GM21423 (cell line): Measurements from ENCODE around the gene NT5DC1.

Experiments used
- ATAC-seq: cut with Tn5 transposase; IDR thresholded peaks from one replicate; pipeline ENCODE4 v1.9.1; 2021; ENCODE audit warnings: mild to moderate bottlenecking, moderate library complexity; ENCODE audit not compliant: unreplicated experiment

Gene NT5DC1

DNA sequence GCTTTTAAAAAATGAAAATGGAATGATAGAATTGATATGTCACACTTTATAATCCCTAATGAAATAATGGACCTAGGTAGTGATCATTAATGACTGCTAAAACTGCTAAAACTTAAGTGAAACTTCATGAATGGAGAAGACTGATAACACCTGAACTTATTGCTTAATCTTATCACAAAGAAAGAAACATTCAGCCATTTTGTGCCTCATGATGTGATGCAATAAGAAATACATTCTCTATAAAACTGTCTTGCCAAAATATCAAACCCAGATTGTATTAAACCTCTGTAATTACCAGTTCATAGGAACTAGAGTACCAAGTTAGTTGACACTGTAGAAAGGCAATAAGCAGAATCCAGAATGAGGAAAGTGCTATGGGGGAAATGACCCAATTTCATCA is 79.7 kb downstream of the NT5DC1 start:
- ATAC-seq = no peak

DNA sequence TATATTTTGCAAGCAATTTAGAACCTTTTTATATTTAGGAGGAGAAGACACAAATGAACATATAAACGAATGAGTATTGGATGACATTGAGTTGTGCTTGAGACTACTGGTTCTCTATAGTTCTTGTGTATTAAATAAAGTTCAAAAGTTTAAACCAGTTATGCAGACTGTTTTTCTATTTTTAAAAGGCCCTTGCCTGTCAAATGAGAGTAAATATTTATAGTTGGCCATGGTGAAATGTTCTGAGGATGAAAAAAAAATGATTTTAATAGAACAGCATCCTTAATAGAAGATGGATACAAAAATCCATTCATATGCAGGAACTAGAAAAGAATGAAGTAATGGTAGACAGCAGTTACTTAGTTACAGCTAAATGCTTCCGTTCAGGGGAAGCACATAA is 88.8 kb downstream of the NT5DC1 start:
- ATAC-seq = no peak

DNA sequence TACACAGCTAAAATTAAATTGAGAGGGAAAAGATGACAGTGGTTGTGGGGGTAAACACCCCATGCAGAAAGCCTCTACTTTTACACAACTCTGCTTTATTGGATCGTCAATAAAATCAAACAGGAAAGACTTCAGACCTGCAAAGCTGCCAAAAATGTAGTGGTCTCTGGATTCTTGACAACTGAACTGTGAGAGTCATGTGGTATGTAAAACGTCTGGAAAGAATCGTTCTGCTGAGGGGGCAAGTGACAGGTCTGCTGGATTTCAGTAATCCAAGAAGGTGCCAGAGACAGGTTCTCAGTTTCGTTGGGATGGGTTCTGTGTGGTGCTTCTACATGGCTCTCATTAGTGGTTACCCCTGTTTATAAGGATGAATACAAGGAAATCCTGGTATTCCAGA is 89.9 kb downstream of the NT5DC1 start:
- no peak for ATAC-seq

DNA sequence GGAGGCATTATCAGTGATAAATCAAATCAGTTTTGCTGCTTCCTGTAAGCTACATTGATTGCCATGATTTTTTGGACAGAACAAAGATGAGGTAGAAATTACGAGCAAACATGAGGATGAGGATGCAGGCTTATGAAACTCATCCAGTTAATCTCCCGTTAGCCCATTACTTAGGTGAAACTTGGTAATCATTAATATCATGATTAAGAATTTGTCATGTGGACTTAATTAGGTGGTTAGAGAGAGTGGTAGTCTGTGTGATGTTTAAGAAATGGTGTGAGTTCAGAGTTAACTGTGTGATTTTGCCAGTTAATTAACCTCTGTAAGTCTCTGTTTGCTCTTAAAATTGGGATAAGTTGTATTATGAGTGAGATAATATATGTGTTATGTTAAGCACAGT is 91.2 kb downstream of the NT5DC1 start:
- ATAC-seq = no peak

DNA sequence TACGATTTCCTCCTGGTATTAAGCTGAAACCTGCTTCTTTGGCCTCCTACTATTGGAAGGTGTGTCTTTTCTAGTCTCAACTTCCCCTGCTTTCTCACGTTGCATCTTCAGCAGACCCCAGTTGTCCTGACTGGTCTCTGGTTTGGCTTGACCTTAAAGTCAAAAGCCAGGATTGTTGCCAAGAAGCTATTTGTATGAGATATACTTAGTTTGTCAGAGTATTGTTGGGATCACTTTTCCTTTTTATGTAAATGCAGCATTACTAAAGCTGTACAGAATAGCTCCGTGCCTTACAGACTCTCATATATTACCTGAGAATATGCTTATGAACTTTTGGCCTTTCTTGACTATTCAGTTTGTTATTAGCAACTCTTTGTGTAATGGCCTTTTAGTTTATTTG is 92.1 kb downstream of the NT5DC1 start:
- ATAC-seq = no peak

DNA sequence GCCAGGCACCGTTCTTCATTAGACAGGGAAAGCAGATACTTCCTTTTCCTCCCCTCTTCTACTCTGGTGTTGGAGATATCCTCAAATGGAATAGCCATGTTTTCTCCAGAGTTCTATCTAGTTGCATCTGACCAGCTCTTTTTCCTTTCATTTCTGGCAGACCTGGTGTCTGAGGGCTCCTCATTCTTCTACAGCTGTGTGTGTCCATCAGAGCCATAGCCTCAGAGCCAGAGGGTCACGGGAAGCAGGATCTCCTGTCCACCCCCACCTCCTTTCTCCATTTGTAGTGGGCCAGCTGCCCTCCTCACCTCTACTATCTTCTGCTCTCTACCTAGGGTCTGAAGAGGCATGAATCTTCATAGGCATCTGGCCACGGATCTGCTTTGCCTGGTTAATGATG is 96.2 kb downstream of the NT5DC1 start:
- ATAC-seq = no peak

DNA sequence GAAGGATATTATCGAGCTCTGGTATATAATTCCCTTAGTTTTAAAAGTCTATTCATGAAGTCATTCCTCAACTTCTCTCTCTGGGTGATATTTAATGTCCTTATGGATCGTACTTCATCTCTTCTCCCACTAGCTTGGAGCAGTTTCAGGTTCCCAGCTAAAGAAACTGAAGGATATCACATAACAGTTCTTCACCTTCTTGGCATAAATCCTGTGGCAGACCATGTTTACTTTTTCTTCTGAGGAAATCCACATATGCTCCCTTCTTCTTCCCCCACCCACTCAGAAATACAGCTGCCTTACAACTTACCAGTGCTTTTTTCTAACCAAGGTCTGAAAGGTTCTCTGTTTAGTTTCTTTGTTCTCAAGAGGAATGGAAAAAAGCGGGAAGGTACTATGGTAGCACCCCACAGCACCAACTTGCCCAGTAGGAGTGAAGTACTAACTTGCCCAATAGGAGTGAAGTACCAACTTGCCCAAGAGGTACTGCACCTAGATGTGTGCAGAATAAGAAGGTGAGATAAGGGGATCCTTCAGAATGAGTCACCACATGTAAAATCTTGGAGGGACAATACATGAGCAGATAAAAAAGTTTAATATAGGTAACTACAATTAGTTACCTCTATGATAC is 100.1 kb downstream of the NT5DC1 start:
- no peak for ATAC-seq

DNA sequence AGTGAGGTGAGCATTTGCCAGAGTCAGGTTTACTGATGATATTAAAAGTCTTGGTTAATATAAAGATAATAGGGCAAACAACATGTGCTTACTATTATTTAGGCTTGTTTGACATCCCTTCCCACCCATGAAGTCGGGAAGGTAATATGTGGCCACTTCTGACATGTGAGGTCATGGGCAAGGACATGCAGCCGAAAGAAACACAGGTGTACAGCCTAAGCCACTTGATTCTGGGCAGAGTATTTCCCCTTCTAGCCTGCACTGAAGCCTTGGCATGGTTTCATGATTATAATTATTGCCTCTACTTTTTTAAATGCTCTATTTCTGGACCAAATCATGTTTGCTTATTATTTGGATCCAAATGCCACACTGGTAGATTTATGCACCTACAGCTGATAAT is 100.9 kb downstream of the NT5DC1 start:
- no peak for ATAC-seq

DNA sequence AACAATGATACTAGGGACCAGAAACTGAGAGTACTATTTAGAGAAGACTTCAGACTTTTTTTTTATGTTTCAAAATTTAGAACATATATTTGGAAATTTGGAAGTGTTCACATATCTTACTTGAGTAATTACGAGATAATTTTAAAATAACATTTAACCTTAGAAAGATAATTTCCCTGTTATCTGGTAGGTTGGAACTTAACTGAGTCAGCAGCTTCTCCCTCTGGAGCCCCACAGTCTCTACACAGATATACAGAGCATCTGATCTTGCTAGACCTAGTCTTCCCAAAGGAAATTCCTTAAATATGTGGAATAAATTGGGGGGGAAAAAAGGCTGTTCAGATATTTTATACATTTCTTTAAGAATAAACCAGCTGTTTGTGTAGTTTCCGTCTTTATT is 104.6 kb downstream of the NT5DC1 start:
- no peak for ATAC-seq

DNA sequence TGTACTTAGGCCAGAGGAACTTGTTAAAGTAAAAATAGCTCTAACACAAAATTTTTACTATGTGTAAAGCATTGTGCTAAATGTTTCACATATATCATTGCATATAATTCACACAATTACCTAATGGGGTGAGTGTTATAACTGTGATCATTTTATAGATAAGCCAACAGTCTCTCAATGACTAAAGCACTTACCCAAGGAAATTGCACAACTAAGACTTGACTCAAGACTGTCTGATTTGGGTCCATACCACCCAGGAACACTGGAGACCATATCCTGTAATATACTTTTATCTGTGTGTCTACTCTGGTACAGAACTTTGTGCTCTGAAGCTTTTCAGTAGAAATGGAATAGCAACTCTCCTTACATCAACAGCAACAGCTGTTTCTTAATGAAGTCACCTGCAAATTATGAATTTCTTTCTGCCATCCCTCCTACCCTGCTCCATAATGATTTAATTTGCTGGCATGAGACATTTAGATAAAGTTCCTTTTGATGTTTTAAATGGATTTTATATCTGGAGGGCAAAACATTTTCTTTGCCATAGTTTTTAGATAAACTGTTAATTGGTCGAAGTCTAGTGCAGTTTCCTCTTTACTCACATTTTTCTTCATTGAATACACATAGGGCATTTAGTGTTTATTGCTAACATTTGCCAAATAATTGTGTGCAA is 105.7 kb downstream of the NT5DC1 start:
- ATAC-seq = no peak

DNA sequence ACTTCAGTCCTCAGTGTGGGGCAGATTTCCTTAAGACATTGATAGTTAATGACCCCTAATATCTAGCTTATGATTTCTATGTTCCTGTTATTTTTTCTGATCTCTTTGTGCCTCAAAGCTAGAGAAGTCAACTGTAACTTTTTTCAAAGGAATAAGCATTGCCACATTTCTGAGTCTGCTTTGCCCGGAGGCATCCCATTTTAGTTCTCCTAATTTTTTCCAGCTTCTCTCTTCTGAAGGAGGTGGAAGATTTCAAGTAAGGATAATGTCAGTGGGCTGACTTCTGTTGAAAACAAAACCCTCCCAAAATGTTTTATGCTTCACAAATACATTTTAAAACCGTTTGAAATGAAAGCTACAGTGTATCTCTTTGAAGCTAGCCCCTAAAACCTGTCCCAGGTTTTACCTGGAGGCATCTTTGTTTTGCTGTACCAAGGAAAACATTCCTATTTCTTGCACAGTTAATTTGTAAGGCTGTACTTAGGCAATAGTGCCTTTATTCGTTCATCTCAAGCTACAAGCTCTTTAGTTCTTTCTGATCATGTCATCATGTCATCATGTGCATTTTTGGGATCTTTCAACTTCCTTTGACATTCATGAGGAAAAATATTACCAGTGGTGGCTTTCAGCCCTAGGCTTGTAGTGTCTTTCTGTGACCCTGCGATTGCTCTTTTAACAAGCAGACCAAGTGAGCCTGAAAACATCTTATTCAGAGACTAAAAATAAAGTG is 107.6 kb downstream of the NT5DC1 start:
- ATAC-seq = no peak

DNA sequence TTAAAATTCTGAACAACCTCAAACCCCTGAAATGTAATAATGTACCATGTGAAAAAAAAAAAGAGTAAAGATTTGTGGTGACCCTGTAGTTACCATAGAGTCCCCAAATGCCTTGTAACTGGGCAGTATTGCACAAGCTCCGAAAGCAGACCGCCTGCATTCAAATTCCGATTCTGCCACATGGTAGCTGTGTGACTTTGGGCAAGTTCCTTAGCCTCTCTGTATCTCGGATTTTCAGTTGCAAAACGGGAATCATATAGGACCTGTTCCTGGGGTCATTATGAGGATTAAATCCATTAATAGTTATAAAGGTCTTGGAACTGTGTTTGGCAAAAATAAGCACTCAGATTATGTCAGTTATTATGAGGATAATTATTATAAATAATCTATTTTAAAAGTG is 109.7 kb downstream of the NT5DC1 start:
- no peak for ATAC-seq

DNA sequence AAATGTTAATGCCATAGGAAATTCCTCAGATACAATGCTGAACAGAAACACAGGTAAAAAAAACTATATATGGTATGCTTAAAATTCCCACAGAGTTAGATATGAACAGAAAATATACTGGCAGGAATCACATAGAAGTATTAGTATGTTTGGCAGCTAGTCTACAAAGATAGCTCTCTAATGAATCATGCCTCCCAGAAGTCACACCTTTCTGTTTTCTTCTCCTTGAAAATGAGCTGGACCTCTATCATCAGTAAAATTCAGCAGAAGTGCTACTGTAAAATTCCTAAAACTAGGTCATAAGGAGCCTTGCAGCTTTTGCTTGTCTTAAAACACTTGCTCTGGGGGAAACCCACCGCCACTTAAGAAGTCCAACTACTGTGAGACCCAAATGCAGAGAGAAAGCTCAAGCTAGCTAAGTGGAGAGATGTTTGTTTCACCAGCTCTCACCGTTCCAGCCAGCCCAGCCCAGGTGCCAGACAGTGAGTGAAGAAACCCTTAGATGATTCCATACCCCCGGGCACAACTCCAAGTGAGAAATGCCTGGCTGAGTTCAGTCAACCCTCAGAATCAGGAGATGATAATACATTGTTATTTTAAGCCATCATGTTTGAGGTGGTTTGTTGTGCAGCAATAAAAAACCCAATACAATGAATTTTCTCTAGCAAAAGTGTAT is 110.2 kb downstream of the NT5DC1 start:
- ATAC-seq = no peak

DNA sequence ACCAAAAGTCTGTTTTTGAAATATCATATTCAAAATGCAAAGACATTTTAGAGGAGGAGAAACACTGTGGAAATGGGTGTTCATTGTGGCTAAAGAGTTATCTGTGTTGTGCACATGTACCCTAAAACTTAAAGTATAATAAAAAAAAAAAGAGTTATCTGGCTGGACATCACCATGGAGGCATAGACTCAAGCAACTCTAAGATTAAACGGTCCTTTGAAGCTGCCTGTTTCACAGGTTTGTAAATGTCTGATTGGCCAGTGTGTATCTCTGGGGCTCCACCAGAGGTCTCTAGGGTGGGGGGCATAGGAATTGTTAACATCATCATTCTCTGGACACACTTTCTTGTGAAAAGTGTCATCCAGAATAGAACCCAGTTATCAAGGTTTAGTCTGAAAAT is 114.0 kb downstream of the NT5DC1 start:
- no peak for ATAC-seq

DNA sequence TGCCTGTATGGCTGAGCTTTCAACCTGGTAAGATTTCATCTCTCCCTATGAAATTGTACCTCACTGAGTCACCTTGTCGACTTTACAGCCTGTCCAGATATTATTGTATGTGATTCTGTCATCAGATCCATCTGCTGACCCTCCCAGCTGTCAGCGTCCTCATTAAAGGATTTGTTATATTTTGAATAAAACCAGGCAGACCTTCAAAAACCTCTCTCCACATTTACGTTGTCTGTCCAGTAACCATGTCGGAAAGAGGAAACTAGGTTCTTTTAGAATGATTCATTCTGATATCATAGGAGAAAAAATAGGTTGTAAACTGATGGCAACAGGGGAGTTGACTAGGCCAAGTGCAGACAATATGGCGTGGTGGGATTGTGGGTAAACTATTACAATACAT is 114.8 kb downstream of the NT5DC1 start:
- no peak for ATAC-seq

DNA sequence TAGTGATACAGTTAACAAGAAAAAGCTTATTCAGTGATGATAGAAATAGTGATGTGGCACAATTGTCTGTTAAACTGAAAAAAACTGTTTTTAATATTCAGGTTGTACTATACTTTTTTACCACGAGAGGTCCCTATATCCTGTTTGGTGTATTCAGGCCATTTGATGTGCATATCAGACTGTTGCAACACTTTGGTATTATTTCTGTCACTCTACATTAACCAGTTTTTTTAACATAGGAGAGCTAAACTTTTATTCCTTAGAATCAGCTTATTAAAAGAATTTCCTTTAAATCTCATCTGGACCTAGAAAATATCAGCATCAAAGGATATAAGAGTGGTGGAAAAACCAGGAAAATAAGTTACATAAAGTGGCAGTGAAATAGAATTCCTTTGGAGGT is 116.4 kb downstream of the NT5DC1 start:
- no peak for ATAC-seq

DNA sequence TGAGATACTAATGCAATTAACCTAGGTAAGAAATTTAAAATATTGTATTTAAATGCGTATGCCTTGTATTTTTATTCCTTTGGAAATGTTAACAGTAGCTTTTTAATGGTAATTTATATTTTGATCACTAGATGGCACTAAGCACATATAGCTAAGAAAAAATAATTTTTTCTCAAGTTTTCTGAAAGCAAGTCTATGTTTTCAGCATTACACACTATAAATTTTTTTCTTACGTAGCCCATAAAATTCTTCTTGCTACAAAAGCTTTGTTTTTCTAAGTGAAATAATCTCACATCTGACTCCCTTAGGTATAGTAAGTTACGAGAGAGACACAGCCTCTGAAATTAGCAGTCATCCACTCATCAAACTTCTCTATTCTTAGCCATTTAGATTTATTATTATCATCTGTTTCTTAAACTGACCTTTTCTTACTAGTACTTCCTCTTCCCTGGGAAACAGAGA is 117.5 kb downstream of the NT5DC1 start:
- ATAC-seq = no peak

DNA sequence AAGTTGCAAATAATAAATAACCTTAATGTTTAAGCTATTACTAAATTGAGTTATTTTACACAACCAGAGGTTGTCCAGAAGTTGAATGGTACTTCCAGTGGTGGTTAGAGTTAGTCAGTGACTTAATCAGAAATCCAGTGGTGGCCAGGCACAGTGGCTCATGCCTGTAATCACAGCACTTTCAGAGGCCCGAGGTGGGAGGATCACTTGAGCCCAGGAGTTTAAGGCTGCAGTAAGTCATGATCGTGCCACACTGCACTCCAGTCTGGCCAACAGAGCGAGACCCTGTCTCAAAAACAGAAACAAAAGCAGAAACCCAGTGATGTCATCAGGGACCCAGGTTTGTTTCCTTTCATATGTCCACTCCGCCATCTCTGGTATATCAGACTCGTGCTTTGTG is 118.2 kb downstream of the NT5DC1 start:
- no peak for ATAC-seq

DNA sequence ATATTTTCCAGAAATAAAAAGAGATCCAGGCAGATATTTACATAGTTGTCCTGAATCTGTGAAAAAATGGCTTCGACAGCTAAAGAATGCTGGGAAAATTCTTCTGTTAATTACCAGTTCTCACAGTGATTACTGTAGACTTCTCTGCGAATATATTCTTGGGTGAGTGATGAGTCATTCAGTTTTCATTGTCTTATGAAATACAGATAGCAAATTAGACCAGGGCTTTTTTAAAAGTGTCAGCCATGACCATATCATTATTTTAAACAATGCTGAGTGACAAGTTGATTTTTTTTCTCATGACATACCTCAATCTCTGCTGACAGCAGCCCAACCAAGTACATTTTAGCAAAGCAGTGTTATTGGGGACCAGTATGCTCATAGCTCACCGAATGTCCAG is 120.4 kb downstream of the NT5DC1 start:
- ATAC-seq = no peak

DNA sequence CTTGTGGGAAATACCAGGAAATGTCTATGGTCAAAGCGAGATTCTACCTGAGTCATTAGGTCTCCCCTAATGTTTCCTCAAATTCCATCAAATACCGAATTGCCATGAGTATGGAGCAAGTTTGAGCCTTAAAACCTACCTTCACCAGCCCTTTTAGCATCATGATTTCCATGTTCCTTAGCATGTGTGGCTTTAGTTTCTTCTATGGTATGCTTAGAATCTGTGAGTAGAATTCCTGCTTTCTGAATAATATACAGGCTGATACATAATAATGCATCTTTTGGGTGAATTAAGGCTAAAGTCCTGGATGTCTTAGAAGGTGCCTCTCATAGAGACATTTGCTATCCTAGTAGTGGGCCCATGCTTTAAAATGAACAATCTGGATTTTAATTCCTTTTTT is 121.3 kb downstream of the NT5DC1 start:
- ATAC-seq = no peak

DNA sequence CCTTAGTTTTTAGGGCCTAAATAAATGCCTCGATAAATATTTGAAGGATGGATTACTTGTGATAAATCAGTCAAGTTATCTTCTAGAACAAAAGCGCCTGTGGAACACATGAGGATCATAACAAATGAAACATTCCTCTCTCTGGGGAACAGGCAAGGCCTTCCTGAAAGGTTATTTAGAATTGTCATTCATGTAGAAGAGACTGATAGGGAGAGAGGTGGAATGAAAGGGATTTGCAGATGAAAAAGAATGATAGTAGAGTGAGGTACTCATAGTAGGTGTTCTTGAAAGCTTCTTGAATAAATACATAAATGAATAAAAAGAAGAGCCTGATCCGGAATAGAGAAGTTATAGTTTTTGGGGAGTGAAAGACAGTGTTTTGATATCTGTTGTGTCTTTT is 122.7 kb downstream of the NT5DC1 start:
- ATAC-seq = no peak
